SKM-1 treated with dmso at 0.1 percent for 144 hours (cell line): ENCODE measurements around the gene ASCL2.

Source experiments
- DNase-seq: peaks from one replicate; lab custom pipeline; 2025; ENCODE audit not compliant: unreplicated experiment; lab: John Stamatoyannopoulos, UW

ASCL2 gene

DNA sequence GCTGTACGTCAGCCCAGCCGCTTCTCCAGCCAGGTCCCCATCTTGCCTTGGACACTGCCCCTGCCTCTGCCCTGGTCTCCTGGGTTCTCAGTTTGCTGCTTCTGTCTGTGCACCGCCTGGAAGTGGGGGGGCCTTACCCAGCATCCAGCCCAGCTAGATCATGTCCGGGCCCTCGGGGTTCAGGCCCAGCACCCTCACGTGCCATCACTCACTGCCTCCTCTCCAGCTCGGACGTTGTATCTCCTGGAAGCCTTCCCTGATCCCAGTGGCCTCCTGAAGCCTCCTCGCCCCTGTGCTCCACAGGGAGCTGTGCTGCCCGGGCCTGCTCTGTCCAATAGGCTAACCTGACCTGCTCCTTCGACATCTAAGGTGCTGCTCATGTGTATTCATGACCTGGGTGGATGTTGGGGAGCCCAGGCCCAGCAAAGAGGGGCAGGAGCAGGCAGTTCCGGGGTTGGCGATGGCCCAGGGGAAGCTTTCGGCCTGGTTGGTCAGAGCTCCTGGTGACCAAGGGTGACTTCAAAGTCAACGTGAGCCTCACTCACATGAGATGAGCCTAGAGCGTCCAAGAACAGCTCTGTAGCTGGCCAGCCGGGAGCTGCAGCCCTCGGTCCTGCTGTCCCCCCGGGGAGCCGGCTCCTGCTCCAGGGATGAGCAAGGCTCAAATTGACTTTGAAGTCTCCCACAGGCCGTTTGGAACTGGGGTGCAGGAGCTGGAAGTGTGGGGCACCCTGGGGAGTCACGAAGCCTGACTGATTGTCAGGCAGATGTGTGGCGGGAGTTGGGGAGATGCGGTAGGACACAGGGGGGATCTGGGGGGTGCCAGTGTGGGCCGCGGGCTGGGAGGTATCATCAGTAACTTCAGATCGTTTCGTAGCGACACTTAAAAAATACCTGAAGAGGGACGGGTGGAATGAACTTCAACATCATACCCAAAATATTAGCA lies 5.2 kb upstream of the ASCL2 start:
- no peak for DNase-seq

DNA sequence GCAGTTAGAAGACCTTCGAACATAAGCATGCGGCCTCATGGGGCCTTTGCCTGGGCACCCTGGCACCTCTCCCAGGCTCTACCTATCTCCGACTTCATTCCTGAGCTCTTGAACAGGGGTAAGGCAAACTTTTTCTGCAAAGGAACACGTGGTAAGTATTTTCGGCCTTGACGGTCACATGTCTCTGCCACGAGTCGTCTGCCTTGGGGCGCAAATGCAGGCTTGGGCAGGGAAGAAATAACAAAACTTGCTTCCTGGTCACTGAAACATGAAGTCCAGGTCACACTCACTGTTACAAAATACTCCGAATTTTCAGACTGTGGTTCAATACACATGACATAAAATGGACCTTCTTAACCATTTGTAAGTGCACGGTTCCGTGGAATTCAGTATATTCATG lies 3.4 kb upstream of the ASCL2 start:
- DNase-seq, result no peak

DNA sequence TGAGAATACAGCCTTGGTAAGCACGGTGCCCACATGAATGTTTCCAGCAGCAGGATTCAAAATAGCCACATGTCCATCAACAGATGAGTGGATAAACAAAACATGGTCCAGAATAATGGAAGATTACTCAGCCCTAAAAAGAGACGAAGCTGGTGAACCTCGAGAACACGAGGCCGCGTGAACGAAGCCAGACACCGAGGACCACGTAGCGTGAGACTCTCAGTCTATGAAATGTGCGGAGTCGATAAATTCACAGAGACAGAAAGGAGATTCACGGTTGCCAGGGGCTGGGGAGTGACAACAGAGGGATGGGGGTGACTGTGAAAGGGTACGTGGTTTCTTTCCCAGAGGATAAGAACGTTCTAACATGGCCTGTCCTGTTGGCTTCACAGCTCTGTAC lies 2.9 kb upstream of the ASCL2 start:
- DNase-seq, result no peak

DNA sequence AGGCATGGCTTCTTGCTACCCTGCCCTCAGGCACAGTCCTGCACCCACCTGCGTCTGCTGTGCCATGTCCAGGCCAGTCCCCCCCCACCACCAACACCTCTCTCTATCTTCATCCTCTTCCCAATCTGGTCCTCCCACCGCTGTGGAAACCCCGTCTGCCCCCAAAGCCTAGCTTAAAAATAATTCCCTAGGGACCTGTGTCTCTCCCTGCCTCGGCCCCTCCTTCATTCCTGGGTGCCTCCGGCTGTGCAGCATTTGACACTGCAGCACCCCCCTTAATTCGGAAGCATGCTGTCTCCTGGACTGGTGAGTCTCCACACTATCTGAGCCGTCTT lies 2.5 kb upstream of the ASCL2 start:
- no peak for DNase-seq

DNA sequence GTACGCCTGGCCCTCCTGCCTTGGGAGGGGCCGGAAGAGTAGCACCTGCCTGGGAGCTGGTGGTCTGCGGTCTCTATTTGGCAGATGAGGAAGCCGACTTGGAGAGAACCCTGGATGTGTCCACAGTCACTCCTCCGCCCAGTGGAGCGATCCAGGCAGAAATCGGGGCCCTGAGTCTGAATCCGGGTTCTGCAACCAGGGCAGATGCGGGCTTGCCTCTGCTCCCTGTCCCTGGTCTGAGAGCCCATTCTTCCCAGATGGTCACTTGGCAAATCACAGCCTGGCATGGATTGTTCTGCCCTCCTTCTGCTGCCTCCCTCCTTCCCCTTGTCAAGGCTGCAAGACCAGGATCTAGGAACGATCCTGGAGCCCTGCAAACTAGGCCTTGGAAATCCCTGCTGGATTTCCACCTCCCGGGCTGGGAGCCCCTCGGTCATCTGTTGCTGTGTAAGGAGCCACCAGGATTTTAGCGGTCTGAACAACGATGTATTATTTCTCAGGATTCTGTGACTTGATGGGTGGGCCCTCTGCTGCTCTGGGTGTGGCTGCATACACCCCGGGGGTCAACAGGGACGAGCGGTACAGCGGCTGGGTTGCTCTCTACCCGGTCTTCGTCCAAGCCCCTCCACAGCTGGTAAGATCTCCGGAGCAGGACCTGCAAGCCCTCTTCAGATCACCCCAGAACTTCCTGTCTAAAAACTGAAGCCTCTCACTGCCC lies 2.0 kb upstream of the ASCL2 start:
- DNase-seq, result no peak

DNA sequence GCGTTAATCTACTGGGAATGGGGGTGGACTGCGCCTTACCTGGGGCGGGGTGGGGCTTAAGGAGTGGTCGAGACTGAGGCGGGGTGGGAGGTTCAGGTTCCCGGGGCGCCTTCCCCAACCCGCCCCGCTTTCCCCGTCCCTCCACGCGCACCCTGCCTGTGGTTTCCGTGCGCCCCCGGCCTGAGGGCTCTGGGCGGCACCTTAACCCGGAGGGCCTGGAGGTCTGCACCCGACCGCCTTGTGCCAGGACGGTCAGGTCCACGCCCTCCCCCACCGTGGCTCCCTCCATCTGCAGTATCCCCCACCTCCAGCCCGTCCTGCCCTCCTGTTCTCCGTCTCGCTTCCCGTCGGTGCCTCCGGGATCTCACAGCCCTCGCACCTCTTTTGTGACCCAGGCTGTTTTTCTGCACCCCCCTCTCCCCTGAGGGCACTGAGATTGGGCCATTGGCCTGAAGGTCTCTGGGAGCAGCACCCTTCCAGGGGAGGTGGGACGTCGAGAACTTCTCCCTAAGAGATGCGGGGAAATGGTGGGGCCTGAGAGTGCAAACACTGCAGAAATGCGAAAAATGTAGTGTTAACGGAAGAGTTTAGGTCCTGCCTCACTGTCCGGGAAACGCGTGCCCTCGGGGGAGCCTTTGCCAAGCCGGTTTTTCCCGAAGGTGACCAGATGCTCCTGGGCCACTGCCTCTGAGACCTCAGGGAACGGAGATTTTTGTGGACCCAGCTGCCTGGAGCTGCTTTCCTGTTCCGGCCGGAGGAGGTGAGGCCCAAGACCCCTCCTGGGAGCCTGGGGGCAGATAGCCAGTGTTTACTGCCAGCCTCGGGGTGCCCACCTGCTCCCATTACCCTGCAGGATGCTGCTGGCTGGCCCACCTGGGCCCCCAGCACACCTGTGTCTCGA lies 1.2 kb upstream of the ASCL2 start:
- no peak for DNase-seq

DNA sequence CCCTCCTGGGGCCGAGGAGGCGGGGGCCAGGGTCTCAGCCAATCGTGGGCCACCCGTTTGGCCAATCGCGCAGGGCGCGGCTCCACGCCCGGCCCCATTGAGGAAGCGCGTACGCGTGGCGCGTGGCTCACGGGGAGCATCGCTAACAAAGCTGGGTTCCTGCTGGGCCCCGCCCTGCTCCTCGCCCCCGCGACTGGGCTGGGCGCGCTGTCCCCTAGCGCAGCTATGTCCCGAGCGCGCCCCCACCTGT lies 614 bp upstream of the ASCL2 start:
- DNase-seq, result no peak

DNA sequence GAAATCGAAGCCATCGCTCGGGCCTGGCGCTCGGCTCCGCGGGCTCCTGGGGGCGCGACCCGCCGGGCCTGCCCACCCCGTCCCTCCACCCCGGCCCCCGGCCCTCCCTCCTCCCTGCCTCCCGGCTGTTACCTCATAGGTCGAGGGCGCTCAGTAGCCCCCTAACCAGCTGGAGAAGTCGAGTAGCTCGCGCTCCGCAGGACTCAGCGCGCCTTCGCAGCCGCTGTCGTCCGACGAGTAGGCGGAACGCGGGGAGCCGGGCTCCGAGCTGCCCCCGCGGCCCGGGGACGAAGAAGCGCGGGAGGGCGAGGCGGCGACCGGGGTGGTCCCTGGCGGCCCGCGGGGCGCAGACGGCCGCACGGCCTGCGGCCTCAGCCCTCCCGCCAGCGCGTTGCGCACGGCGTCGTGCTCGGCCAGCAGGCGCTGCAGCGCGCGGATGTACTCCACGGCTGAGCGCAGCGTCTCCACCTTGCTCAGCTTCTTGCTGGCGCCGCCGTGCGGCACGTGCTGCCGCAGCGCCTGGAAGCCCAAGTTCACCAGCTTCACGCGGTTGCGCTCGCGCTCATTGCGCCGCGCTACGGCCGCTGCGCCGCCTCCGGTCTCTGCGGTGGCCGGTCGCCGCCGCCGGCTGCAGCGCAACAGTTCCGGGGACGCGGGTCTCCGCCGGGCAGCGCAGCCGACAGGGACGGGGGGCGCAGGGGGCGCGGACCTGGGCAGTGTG lies 627 bp downstream of the ASCL2 start:
- no peak for DNase-seq

DNA sequence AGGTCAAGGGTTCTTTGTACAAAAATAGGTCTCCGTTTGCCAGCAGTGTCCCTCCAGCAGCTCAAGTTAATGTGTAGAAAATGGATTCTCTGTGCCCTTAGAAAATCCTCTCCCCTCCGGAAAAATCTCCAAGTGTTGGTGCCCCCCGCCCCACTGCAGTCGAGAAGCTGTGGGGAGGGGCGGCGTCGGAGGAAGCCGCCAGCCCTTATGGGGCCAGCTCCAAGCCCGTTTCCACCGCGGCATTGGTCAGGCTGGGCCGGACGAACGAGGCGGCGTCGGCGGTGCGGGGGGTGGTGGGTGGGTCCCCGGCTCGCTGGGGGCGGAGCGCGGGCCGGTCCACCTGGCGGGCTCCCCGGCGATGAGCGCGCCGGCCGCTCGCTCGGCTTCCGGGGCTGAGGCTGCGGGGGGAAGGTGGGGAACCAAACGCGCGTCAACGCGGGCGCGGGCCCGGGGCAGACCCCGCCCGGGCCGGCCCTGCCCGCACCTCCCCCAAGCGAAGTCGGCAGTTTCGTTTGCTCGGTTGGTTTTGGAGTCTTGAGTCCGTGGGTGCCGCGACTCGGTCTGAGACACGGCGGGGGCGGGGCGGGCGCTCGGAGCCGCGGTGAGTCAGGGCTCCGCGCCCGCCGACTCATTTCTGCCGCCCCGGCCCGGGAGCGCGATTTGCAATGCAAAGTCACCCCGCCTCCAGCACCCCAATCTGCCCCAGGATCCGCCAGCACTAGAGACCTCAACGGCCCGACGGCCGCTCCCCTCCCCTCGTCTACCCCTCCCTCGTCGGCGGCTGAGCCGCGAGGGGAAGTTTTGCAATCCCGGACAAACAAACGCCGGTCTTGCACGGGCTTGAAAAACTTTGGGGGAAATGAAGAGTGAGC lies 1.4 kb downstream of the ASCL2 start:
- peak; percentile 76 for DNase-seq

DNA sequence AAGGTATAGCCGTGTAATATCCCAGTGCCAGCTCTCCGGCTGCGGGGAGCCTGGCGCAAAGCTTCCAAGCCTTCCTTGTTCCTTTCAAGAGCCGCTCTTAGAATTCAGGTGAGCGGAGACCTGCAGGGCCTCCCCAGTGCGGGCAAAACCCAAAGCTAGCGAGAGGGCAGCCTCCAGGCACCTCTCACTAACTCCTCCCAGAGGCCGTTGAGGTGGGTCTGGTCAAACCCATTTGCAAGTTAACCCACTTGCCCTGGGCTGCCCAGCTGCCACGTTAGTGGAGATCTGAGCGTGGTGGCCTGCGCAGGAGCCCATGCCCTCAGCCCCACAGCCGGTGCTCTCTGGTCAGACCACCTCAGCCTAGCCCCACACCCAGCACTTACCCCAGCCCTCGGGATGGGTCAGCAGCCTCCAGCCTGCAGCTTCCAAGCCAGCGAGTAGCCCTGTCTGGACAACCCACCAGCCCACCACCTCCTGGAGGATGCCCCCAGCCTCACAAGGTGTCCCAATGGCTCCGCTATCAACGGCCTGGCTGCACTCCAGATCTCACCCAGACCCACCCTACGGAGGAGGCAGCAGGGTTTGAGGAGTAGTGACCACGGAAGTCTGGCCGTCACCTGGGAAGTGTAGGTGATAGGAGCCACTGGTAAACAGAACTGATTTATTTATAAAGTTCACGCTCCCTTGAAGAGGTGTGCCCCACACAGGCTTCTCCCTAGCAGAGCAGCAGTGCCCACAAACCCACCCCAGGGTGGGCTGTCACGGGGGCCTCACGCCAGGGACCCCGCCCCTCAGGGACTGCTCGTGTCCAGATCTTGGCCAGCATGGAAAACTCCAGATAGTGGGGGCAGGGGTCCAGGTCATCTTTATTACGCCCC lies 2.3 kb downstream of the ASCL2 start:
- DNase-seq, result no peak

DNA sequence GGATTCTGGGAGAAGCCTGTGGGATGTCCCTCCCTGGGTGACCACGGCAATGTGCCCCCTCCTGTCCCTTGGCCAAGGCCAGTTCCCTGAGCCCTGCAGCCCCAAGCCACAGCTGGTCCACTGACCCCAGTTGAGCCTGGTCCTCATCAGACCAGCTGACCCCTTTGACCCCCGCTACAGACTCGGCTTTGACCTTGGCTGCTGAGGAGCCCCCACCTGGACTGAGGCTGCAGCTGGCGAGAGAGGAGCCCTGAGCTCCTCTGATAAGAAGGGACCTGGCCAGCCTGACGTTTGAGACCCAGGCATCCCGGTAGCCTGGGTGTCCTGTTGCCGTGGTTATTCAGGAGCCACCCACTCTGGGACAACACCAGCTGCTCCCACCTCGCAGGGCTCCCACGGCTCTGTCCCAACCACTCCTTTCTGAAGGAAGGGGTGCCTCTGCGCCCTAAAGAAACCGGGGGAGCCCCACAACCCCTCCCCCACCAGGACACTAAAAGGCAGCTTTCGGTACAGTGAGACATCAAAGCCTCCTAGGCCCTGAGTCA lies 3.0 kb downstream of the ASCL2 start:
- DNase-seq, result no peak

DNA sequence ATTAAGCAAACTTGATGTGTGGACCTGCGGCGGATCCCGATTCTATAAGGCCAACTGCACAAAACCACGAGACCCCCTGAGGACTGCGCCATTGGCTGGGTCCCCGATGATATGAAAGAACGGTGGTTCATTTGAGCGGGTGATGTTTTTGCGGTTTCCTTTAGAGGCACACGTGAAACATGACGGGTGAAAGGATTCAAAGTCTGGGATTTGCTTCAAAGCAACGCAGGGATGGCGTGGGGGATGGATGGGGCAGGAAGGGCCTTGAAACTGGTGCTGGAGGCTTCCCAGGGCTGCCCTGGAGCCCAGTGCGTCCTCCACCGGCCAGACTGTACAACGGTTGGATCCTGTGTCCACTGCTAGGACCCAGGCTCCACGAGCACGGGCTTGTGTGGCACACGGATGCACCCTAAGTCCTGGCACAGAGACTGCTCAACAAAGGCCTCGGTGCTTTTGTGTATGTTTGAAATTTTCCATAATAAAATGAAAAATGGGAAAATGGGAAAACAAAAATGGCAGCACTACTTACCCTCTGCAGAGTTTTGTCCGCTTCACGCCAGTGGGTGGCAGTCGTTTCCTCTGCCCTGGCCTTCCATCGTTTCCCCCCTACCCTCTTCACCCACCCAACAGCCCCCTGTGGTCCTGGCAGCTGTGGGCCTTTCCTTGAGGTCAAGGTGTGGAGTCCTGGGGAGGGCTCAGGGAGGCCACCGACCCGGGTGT lies 3.6 kb downstream of the ASCL2 start:
- no peak for DNase-seq

DNA sequence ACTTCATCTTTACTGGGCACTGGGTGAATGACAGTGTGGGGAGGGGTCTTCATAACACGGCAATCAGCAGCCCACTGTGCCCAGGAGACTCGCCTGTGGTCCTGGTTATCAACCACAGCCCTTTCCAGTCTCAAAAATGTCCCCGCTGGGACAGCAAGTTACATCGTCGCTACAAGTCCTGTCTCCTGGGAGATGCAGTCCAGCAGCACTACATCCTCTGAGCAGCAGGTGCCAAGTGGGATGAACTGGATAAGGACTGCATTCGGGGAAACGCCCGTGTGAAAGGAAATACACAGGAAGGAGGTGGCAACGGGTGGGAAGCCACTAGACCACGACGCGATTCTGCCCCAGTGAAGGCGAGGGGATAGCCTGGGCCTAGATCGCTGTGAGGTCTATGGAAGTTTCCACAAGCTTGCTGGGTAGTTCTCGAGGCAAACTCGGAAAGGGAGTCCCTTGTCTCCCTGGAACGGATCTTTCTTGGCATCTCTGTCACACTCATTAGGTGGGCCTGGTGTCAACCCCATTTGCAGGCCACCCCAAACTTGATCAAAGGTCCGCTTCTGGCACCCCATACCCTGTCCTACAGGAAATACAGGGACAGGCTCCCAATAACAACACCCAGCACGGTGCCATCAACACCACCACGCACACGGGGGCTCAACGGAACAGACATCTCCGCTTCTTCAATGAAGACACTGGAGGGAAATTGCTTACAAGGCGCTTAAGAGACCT lies 4.4 kb downstream of the ASCL2 start:
- no peak for DNase-seq

DNA sequence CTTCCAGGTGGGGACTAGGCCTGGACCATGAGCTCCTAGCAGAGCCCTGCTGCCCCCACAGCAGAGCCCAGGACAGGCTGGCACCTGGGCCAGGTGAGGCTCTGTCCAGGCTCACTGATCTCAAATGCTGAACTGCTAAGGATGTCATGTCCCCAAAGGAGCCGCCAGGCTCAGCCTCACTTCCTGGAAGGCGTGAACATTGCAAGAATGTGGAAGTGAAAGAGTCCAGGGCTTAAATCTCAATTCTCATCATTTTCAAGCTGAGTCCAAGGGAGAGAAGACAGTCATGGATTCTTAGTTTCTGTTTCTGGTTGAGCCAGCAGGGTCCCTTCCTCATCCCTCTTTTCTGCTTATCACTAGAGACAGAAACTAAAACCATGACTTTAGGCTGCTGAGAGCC lies 5.0 kb downstream of the ASCL2 start:
- DNase-seq, result peak; percentile 52

DNA sequence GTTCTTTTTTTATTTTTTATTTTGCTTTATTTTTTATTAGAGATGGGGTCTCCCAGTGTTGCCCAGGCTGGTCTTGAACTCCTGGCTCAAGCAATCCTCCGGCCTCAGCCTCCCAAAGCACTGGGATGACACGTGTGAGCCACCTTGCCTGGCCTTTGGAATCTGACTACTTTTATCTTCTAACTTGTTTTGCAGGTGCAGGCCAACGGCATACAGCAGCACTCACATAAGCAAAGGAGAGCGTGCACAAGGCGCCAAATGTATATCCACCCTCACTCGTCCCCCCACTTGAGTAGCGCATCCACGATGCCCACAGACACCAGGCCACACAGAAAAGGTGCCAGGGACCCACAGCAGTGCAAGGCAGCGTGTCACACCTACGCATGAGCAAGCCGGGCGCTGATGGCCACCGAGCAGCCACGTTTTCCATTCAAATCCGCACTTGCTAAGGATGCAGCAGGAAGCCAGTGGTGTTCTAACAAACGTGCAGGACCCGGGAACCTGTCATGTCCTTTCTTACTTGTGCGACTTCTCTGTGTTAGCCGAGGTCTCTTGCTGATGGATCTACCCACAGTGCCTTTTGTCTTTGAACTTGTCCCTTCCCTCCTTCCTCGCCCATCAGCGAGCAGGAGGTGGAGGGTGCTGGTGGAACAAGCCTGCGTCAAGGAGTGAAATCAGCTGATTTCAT lies 5.9 kb downstream of the ASCL2 start:
- no peak for DNase-seq

DNA sequence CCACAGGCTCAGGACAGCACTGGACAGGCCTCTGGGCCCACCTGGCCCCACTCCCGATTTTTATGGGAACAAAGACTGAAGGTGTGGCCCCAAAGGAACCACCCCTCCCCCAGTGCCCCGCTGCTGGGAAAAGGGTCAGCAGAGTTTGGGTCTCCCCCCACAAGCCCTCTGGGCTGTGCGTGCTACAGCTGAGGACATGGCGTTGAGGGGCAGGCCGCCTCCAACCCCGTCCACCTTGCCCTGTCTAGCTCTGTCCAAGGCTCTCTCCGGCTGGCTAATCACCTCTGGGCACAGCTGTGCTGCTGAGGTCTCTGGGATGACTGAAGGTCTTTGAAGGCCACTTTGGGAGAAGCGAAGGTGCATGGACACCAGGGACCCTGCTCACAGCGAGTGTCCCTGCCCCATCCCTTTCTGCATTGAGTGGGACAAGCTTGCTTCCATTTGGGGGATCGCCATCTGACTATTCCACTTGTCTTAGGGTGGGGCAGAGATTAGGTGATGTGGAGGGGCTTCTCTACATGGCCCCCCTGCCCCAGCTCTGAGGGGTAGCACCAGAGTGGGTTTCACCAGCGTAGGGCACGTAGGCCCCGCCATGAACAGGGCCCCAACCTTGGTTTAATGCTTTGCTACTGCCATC lies 6.5 kb downstream of the ASCL2 start:
- no peak for DNase-seq
